Stimulated activated CD8-positive, alpha-beta memory T cell treated with anti-CD3 and anti-CD28 coated beads, Interleukin-7, amount 100 ng/mL, for 1 hour (primary cell): ENCODE measurements around the gene GSG1L.

ENCODE experiments used
- DNase-seq, 2 donors: peaks; one replicate each; pipeline ENCODE4 v3.0.0-alpha.2; 2020; ENCODE audit warnings: low read depth in 2 of 2

Gene GSG1L

GRCh38 chr16:27774779-27775178 is 288.7 kb downstream of the GSG1L start:
- no peak for DNase-seq

- no peak for DNase-seq
Measured at GRCh38 chr16:27773344-27773743, 290.2 kb downstream of the GSG1L start.

- DNase-seq, result no peak
Measured at GRCh38 chr16:27772093-27772825, 291.3 kb downstream of the GSG1L start.

- no peak for DNase-seq
Measured at GRCh38 chr16:27771201-27771910, 292.2 kb downstream of the GSG1L start.

GRCh38 chr16:27770271-27771196 is 293.0 kb downstream of the GSG1L start:
- DNase-seq, result no peak

- DNase-seq, result no peak
Measured at GRCh38 chr16:27769561-27770255, 293.8 kb downstream of the GSG1L start.

GRCh38 chr16:27768651-27769272 is 294.8 kb downstream of the GSG1L start:
- no peak for DNase-seq

- DNase-seq, result no peak
Measured at GRCh38 chr16:27767971-27768591, 295.4 kb downstream of the GSG1L start.

GRCh38 chr16:27767081-27767480 is 296.4 kb downstream of the GSG1L start:
- DNase-seq, result no peak

GRCh38 chr16:27766236-27766925 is 297.1 kb downstream of the GSG1L start:
- DNase-seq, result no peak

- no peak for DNase-seq
Measured at GRCh38 chr16:27764869-27765675, 298.4 kb downstream of the GSG1L start.

- DNase-seq, result no peak
Measured at GRCh38 chr16:27764427-27764826, 299.1 kb downstream of the GSG1L start.

- no peak for DNase-seq
Measured at GRCh38 chr16:27762441-27762840, 301.1 kb downstream of the GSG1L start.

- DNase-seq, result no peak
Measured at GRCh38 chr16:27761816-27762215, 301.7 kb downstream of the GSG1L start.

GRCh38 chr16:27760789-27761176 is 302.7 kb downstream of the GSG1L start:
- no peak for DNase-seq

- DNase-seq, result no peak
Measured at GRCh38 chr16:27759967-27760788, 303.3 kb downstream of the GSG1L start.

GRCh38 chr16:27759301-27759871 is 304.1 kb downstream of the GSG1L start:
- no peak for DNase-seq

- no peak for DNase-seq
Measured at GRCh38 chr16:27758544-27758943, 305.0 kb downstream of the GSG1L start.
